NCI-H510A (cell line): ENCODE measurements around the gene ADGRL4.
"Not testable (repeated sequence)": the region's sequence is repeated elsewhere in the genome, so short reads cannot be mapped to it uniquely, and the experiment has no call there.

Experiments used
- DNase-seq: peaks from one replicate; lab custom pipeline; 2025; lab: John Stamatoyannopoulos, UW

Gene ADGRL4

GRCh38 chr1:78916986-78917385 lies 89.5 kb downstream of the ADGRL4 start:
- DNase-seq = no peak

DNA sequence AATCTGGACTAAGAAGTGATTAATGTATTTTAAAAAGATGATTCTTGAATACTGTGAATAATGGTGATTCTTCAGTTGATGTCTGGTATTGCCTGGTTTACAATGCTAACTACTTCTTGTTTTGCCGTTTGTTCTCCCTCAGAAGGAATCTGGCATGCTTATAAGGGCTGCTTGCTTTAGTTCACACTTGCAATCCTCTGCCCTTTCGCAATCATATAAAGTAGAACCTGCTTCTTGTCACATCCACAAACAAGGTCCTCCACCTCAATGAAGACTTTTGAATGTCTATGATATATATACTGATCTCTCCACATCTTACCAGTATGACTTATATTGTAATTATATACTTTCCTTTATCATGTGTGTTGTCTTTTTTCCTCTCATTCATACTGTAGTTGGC lies 92.6 kb downstream of the ADGRL4 start:
- no peak for DNase-seq

- DNase-seq = no peak
Observed at GRCh38 chr1:78911956-78912880, 94.3 kb downstream of the ADGRL4 start.

DNA sequence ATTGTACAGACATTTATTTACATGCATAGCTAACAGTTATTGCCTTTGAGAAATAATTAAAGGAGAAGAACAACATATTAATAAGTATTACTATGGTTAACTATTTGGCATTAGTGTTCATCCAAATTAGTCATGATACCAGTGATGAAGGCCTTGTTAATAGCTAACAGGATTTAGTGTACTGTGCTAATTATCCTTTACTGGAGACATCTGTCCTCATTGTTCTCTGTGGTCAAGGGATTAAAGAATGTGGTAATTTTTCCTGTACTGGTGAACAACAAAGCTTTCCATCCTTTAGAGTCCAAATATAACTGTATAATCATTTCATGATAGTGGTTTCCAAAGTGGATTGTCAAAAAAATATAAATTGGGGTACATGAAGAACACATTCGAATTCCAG lies 103.9 kb downstream of the ADGRL4 start:
- DNase-seq = no peak

DNA sequence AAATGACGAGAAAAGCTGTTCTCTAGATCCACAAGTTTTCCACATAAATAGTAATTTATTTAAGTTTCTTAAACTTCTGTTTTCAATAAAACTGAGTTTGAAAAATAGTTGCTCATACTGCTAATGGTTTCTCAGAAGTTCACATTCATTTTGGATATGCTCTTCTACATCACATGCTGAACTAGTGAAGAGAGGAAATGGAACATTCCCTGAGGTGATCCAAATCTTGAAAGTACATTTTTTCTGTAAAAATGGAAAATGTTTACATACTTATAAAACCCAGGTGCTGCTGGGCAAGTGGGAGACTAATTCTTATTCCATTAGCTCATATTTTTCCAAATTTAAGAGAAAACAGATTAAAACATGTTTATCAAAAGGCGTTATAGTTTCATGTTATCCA lies 111.7 kb downstream of the ADGRL4 start:
- no peak for DNase-seq

- DNase-seq = no peak
Observed at GRCh38 chr1:78892260-78892840, 114.2 kb downstream of the ADGRL4 start.

DNA sequence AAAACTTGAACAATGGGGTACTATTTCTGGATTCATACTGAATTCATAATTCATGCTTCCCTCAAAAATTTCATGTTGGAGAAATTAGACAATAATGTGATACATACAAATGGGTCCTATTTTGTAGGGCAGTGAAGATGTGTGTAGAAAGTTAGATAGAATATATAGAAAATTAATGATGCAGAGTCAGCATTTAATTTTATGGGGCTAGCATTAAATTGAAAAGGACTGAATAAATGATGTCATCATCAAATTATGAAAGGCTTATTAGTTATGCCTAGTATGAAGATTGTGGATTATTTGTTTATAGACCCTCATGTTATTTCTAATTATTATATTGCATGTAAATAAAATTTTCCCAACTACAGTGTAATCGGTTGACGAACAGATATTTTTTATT lies 119.1 kb downstream of the ADGRL4 start:
- no peak for DNase-seq

DNA sequence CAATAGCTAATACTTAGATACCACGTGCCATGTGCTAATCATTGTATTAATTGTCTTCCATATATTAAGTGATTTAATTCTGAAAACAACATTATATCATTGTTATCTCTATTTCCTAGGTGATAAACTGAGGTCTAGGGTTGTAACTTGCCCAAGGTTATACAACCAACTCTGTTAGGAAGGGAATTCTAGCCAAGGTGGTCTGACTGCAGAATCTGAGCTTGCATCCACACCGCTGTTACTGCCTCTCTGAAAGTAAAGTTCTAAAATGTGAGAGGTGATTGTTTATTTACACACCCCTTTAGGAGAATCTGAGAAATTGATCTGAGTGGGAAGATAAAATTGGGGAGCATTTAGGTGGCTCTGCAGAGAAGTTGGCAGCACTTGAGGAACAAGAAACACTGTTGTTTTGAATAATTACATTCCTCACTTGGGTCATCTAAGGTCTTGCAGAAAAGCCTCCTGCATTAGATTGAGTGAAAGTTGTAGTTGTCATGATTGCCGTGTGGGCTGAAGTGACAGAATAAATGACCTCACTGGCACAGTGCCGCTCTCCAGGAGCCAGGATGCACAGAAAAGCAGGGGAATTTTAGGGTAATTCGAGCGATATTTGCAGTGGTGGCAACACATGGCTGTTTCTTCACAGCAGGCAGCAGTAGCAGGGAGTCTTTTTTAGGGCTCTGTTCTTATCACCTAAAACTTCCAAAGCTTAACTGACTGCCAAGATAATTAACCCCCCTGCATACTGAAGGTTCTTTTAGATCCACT lies 121.7 kb downstream of the ADGRL4 start:
- no peak for DNase-seq

DNA sequence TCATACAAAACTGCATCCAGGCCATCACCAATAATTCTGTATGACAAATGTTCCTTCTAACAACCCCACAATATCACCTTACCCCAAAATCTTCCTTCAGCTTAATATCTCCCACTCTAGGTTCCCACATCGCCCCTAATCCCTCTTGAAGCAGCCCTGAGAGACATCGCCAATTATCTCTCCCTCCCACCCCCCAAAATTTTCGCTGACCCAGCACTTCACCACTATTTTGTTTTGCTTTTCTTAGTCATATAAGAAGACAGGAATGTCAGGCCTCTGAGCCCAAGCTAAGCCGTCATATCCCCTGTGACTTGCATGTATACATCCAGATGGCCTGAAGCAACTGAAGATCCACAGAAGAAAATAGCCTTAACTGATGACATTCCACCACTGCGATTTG lies 126.3 kb downstream of the ADGRL4 start:
- no peak for DNase-seq

DNA sequence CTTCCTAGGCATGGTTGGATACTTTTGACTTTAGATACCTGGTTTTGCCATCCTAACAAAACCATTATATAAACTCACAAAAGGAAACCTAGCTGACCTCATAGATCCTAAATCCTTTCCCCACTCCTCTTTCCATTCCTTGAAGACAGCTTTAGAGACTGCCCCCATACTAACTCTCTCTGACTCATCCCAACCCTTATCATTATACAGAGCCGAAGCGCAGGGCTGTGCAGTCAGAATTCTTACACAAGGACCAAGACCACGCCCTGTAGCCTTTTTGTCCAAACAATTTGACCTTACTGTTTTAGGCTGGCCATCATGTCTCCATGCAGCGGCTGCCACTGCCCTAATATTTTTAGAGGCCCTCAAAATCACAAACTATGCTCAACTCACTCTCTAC lies 130.5 kb downstream of the ADGRL4 start:
- not testable (repeated sequence) for DNase-seq

DNA sequence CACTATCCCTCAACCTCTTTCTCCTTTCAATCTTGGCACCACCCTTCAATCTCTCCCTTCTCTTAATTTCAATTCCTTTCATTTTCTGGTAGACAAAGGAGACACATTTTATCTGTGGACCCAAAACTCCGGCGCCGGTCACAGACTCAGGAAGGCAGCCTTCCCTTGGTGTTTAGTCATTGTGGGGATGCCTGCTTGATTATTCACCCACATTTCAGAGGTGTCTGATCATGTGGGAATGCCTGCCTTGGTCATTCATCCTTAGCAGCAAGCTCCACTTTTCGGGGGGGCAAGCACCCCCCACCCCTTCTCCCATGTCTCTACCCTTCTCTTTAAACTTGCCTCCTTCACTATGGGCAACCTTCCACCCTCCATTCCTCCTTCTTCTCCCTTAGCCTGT lies 133.7 kb downstream of the ADGRL4 start:
- not testable (repeated sequence) for DNase-seq

GRCh38 chr1:78871249-78871648 lies 135.3 kb downstream of the ADGRL4 start:
- no peak for DNase-seq

- DNase-seq = no peak
Observed at GRCh38 chr1:78869136-78869535, 137.4 kb downstream of the ADGRL4 start.

- no peak for DNase-seq
Observed at GRCh38 chr1:78864175-78864574, 142.4 kb downstream of the ADGRL4 start.

DNA sequence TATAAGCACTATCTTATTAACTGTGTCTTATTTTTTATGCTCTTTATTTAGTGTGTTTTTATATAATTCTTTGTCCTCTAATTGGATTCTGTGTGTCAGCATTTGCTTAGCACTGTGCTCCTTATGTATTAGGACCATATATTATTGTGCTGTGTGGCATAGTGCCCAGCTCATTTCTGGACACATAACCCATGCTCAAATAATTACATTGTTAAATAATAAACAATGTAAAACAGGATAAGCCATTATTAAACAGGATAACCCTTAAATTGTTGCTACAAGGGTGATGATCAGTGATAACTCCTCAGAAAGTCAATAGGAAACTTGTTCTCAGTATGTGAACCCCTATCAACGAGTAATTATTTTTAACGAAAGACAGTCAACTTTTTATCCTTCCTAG lies 150.4 kb downstream of the ADGRL4 start:
- no peak for DNase-seq

GRCh38 chr1:78855258-78855657 lies 151.3 kb downstream of the ADGRL4 start:
- no peak for DNase-seq

- DNase-seq = no peak
Observed at GRCh38 chr1:78854556-78854955, 152.0 kb downstream of the ADGRL4 start.

DNA sequence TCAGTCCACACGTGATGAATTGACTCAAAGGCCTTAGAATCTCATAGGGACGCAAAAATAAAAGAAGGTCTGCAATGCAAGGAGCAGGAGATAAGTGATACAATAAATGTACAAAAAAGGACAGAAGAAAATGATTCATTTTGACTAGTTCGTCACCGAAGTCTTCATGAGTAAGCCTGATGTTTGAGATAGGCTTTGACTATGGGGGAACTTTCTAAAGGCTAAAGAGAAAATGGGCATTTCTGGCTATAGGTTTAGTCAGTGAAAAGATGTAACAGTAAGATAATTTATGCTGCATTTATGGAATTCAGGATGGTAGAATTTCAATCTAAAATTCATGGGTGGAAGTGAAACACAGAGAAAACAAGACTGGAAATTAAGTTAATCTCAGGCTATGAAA lies 163.0 kb downstream of the ADGRL4 start:
- no peak for DNase-seq

GRCh38 chr1:78843111-78843510 lies 163.4 kb downstream of the ADGRL4 start:
- DNase-seq = no peak

DNA sequence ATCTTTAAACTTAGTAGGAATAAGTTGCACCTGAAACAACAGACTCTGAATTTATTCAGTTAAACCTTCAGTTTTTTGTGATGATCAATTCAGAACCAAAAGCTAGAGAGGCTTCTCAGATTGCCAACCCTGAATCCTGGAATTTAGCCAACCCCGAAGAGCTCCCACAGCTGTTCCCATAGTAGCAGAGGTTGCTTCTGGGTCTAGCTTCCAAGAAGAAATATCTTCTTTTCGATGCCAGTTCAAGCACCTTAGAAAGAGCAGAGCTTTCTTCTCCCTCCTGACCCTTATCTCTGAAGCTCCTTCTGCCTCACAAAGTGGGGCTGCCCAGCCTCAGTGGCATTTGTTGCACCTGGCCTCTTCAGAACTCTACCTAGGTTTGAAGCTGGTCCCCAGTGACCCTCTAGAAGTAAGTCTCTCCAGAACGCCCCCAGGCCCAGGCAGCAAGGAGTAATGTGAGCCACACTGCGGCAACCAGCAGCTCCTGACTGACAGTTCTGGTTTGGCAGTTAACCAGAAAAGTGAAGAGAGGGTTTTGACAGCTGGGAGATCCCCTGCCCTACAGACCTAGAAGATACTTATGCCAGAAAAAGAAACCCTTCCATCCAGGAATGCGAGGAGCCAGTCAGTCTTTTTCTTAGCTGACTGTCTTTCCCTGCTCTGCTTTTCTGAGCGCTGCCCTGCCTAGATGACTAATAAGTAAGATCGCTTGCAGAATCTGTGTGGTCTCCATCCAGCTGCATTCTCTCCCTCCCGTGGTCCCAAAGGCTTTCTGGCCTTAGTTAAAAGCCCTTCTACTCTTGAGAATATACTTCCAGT lies 165.9 kb downstream of the ADGRL4 start:
- DNase-seq = no peak
